ENCODE data around the gene MED12L. TPM values are rescaled to one million over a fixed set of nuclear protein-coding genes. Genes with fewer than 3 reads are reported as not detected.

Gene MED12L
- total RNA-seq, 2 experiments from 2014 or later = 1.5 to 1.8 TPM

DNA sequence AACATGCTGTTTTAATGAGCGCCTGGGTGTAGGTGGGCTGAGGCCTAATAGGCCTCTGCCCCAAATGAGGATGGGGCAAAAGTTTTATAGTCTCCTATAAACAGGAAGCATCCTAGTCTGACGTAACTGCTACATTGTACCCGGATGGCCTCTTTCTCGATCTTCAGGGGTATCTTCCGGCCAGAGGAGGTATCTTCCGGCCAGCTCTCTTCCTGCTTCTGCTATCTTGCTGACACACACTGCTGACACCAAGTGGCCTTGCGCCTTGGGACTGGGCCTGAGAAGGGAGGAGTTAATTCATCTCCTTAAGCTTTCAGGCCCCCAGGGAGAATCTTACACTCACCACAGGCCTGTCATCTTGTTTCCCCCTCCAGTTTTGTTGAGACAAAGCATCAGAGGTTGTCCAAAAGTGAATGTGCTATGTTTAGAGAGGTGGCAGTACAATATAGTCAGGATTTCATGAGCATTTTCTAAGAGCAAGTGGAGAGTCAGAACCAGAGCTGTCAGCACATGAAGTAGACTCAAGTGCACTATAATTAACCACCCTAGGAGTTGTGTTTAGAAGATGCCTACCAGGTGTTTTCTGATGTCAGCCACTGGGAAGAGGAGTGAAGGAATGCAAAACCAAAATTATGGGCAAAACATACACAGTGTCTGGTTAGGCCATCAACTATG lies 391.0 kb downstream of the MED12L start:
- ChIA-PET CTCF (interaction anchor here (0.7 kb wide), 1 partner anchor 9 kb away, joined by 3 read pairs; no protein-coding TSS in a partner anchor), POLR2A (no interaction called here)

DNA sequence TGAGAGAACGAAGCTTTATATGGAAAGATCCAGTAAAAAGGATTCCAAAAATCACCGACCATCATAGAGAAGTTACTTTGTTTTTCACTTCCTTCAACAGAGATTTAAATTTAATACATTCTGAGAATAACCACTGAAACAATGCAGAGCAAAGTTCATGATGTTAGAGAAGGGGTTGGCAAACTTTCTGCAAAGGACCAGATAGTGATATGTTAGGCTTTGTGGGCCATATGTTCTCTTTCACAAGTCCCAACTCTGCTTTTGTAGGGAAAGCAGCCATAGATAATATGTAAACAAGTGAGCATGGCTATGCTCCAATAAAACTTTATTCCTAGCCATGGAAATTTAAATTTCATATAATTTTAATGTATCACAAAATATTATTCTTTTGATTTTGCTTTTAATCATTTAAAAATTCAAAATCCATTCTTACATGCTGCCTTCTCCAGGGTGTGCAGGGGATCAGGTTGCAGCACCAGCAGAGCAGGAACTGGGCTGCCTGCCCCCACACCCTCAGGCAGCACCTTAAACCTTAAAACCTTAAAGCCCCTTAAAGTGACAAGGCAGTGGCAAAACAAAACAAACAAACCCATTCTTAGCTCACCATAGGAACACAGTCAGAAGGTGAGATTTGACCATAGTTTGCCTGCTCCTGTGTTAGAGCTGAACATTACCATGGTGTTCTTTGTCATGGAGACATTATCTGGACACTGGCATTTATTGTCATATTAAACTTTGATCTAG lies 392.3 kb downstream of the MED12L start:
- ChIA-PET POLR2A (no interaction called here), CTCF (interaction anchor here (1.6 kb wide), 1 partner anchor 9 kb away, joined by 5 read pairs; no protein-coding TSS in a partner anchor)

DNA sequence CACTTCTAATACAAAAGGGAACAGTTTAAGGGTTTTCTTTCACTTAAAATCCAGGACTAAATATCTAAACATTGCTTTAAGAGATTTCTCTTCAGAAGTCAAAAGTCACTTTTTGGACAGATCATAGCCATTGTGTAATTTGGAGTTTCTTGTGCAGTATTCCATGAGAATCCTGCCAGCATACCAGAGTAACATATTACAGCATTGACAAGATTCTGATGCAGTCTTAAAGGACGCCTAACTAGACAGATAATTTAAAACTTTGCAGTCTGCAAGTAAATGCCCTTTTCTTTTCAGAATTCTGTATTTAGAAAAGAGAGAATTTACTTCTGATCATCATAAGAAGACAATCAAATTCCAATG lies 392.9 kb downstream of the MED12L start:
- ChIA-PET POLR2A (no interaction called here), CTCF (interaction anchor here (1.6 kb wide), 1 partner anchor 10 kb away, joined by 5 read pairs; no protein-coding TSS in a partner anchor)

DNA sequence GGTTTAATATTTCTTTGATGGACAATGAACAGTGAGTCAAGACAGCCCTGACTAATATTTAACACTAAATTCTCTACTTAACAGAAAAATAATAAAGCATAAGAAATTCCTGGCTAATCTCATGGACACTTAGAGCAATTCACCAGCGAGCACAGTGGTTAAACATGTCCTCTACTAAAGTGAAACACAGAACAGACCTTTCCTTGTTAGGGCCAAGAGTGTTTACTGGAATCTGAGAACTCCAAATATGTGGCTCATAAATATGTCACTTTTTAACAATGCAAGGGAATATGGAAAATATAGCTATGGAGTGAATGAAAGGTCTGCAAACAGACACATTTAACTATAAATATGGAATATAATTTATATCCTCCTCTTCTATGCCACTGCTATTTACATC lies 394.0 kb downstream of the MED12L start:
- POLR2A ChIA-PET = no interaction called here
- CTCF ChIA-PET = no interaction called here

DNA sequence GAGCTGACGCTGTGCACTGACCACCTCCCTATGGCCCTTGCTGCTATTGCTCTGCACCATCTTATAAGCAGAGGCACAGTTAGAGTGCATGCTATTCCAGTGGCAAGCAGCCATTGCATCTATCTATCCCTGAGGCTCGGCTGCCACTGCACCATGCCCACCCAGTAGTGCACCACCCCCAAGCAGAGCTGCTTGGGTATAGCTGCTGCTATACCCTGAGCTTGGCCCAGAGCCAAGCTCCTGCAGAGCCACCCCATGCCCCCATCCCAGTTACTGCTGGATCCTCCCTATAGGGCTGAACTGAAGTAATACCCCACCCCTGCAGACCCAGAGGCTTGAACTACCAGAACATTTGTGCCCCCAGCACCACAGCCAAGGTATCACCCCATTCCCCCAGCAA lies 395.0 kb downstream of the MED12L start:
- ChIA-PET CTCF (no interaction called here), POLR2A (no interaction called here)

DNA sequence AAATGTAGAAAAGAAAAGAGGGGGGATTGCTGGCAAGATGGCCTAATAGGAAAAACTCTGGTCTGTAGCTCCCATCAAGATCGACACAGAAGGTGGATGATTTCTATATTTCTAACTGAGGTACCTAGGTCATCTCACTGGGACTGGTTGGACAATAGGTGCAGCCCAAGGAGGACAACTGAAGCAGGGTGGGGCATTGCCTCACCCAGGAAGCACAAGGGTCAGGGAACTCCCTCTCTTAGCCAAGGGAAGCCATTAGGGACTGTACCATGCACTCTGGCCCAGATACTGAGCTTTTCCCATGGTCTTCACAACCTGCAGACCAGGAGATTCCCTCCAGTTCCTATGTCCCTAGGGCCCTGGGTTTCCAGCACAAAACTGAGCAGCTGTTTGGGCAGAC lies 398.0 kb downstream of the MED12L start:
- ChIA-PET CTCF (no interaction called here), POLR2A (no interaction called here)

DNA sequence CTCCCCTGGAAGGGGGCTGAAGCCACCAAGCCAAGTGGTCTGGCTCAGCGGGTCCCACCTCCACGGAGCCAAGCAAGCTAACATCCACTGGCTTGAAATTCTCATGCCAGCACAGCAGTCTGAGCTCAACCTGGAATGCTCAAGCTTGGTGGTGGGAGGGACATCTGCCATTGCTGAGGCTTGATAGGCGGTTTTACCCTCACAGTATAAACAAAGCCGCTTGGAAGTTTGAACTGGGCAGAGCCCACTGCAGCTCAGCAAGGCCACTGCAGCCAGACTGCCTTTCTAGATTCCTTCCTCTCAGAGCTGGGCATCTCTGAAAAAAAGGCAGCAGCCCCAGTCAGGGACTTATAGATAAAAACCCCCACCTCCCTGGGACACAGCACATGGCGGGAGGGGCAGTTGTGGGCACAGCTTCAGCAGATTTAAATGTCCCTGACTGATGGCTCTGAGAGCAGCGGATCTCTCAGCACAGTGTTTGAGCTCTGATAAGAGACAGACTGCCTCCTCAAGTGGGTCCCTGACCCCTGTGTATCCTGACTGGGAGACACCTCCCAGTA lies 398.6 kb downstream of the MED12L start:
- ChIA-PET POLR2A (no interaction called here), CTCF (no interaction called here)

Other genes with a start within 250 kb of the MED12L start
- not detected for gene MINDY4B, start 180.2 kb upstream of the MED12L start, total RNA-seq
- not detected for gene CLRN1, start 112.9 kb upstream of the MED12L start, total RNA-seq
- gene GPR171, start 117.6 kb downstream of the MED12L start, total RNA-seq = 100 to 1,000 TPM; 227 to 229 TPM
- gene P2RY14, start 192.9 kb downstream of the MED12L start, total RNA-seq = 1 to 10 TPM in 1 of 2 experiments, under 1 TPM in 1; 0.65 to 1.0 TPM
- 1 to 10 TPM; 1.0 to 1.2 TPM for gene GPR87, start 231.2 kb downstream of the MED12L start, total RNA-seq
- gene P2RY13, start 243.9 kb downstream of the MED12L start, total RNA-seq = not detected

Measured in activated CD8-positive, alpha-beta memory T cell treated with anti-CD3 and anti-CD28 coated beads for 36 hours (primary cell).